H9 (cell line): ENCODE results near the gene KIAA1671. TPM values are rescaled to one million over a fixed set of nuclear protein-coding genes. Genes with fewer than 3 reads are reported as not detected.

Source experiments
- DNase-seq: peaks from one replicate; pipeline ENCODE4 v3.0.0-alpha.2; 2017
- H2AFZ ChIP-seq: one replicate; pipeline ENCODE4 v1.6.1; 2013; ENCODE audit warnings: mild to moderate bottlenecking, low read length, control low read depth, moderate library complexity
- H2AK5ac ChIP-seq: 2 replicates; pipeline ENCODE4 v1.6.1; 2013; ENCODE audit warnings: low read length, control low read depth, mixed read lengths; ENCODE audit not compliant: insufficient read length
- H2BK120ac ChIP-seq: one replicate; pipeline ENCODE4 v1.6.1; 2013; ENCODE audit warnings: low read depth, mild to moderate bottlenecking, low read length, control low read depth, inconsistent platforms; ENCODE audit not compliant: poor library complexity, severe bottlenecking
- H2BK12ac ChIP-seq: 2 replicates; pipeline ENCODE4 v1.6.1; 2013; ENCODE audit warnings: low read length, control low read depth, mixed read lengths, low read depth; ENCODE audit not compliant: insufficient read length
- H2BK15ac ChIP-seq: 2 replicates; pipeline ENCODE4 v1.6.1; 2013; ENCODE audit warnings: low read depth, low read length, control low read depth
- H2BK20ac ChIP-seq: one replicate; pipeline ENCODE4 v1.6.1; 2013; ENCODE audit warnings: low read depth, mild to moderate bottlenecking, low read length, control low read depth, inconsistent platforms; ENCODE audit not compliant: poor library complexity, severe bottlenecking
- H2BK5ac ChIP-seq: 2 replicates; pipeline ENCODE4 v1.6.1; 2013; ENCODE audit warnings: low read length, control low read depth, mixed read lengths; ENCODE audit not compliant: insufficient read length
- H3K14ac ChIP-seq: 2 replicates; pipeline ENCODE4 v1.6.1; 2013; ENCODE audit warnings: low read length, control low read depth; ENCODE audit not compliant: insufficient read depth
- H3K18ac ChIP-seq: 2 replicates; pipeline ENCODE4 v1.6.1; 2013; ENCODE audit warnings: low read depth, mild to moderate bottlenecking, mixed read lengths, low read length, control low read depth; ENCODE audit not compliant: insufficient read length
- H3K23ac ChIP-seq: 2 replicates; pipeline ENCODE4 v1.6.1; 2013; ENCODE audit warnings: low read length, control low read depth, mixed read lengths, low read depth; ENCODE audit not compliant: insufficient read length
- H3K23me2 ChIP-seq: 2 replicates; pipeline ENCODE4 v1.6.1; 2013; ENCODE audit warnings: low read depth, mild to moderate bottlenecking, mixed read lengths, low read length, control low read depth; ENCODE audit not compliant: insufficient read length, poor library complexity, severe bottlenecking
- H3K27ac ChIP-seq: 2 replicates; pipeline ENCODE4 v1.5.1; 2013; ENCODE audit warnings: low read length, control low read depth, mixed read lengths, low read depth; ENCODE audit not compliant: insufficient read length
- H3K27me3 ChIP-seq: 2 replicates; pipeline ENCODE4 v1.6.1; 2013; ENCODE audit warnings: low read length, control low read depth, inconsistent platforms; ENCODE audit not compliant: insufficient read depth
- H3K4ac ChIP-seq: 2 replicates; pipeline ENCODE4 v1.6.1; 2013; ENCODE audit warnings: low read depth, mild to moderate bottlenecking, control low read depth, inconsistent platforms, low read length, moderate library complexity
- H3K4me1 ChIP-seq: 2 replicates; pipeline ENCODE4 v1.6.1; 2013; ENCODE audit warnings: low read length, control low read depth, inconsistent platforms; ENCODE audit not compliant: insufficient read depth
- H3K4me2 ChIP-seq: 2 replicates; pipeline ENCODE4 v1.6.1; 2013; ENCODE audit warnings: low read length, control low read depth, mixed read lengths; ENCODE audit not compliant: insufficient read length, insufficient read depth
- H3K56ac ChIP-seq: 2 replicates; pipeline ENCODE4 v1.6.1; 2013; ENCODE audit warnings: low read depth, mild to moderate bottlenecking, mixed read lengths, low read length, control low read depth; ENCODE audit not compliant: insufficient read length
- H3K79me1 ChIP-seq: 2 replicates; pipeline ENCODE4 v1.6.1; 2013; ENCODE audit warnings: low read depth, mild to moderate bottlenecking, moderate library complexity, low read length, control low read depth, inconsistent platforms; ENCODE audit not compliant: insufficient read depth, poor library complexity, severe bottlenecking
- H3K79me2 ChIP-seq: 2 replicates; pipeline ENCODE4 v1.6.1; 2013; ENCODE audit warnings: low read length, control low read depth, inconsistent platforms; ENCODE audit not compliant: insufficient read depth
- H3K9ac ChIP-seq: 2 replicates; pipeline ENCODE4 v1.6.1; 2013; ENCODE audit warnings: low read length, control low read depth, mixed read lengths; ENCODE audit not compliant: insufficient read length; ENCODE audit errors: extremely low read depth
- H3K9me3 ChIP-seq: one replicate; pipeline ENCODE4 v1.6.1; 2013; ENCODE audit warnings: low read depth, low read length, inconsistent platforms; ENCODE audit not compliant: control insufficient read depth
- H3T11ph ChIP-seq: one replicate; pipeline ENCODE4 v1.6.1; 2013; ENCODE audit warnings: mild to moderate bottlenecking, low read length, control low read depth, inconsistent platforms
- H4K20me1 ChIP-seq: one replicate; pipeline ENCODE4 v1.6.1; 2013; ENCODE audit not compliant: control insufficient read depth, insufficient read length, insufficient read depth
- H4K5ac ChIP-seq: 2 replicates; pipeline ENCODE4 v1.6.1; 2013; ENCODE audit warnings: low read depth, mild to moderate bottlenecking, mixed read lengths, low read length, control low read depth; ENCODE audit not compliant: insufficient read length
- H4K8ac ChIP-seq: replicated peaks from 2 replicates; pipeline ENCODE4 v1.6.1; 2013; ENCODE audit warnings: low read length, control low read depth, mixed read lengths, low read depth; ENCODE audit not compliant: insufficient read length
- H4K91ac ChIP-seq: 2 replicates; pipeline ENCODE4 v1.6.1; 2013; ENCODE audit warnings: low read depth, mild to moderate bottlenecking, moderate library complexity, mixed read lengths, low read length, control low read depth; ENCODE audit not compliant: insufficient read length
- H3K27ac Mint-ChIP-seq, 3 experiments: 2 replicates in 2 of 3; 3 replicates in 1 of 3; pipeline ENCODE4 v1.8.0; 2020 to 2021; ENCODE audit warnings: mixed read lengths in 3 of 3, mild to moderate bottlenecking in 1 of 3, moderate library complexity in 1 of 3
- H3K27me3 Mint-ChIP-seq: 2 replicates; pipeline ENCODE4 v1.8.0; 2021; ENCODE audit warnings: low read depth, mild to moderate bottlenecking, moderate library complexity, mixed read lengths
- H3K36me3 Mint-ChIP-seq, 3 experiments: 2 replicates in 2 of 3; 3 replicates in 1 of 3; pipeline ENCODE4 v1.8.0; 2020 to 2021; ENCODE audit warnings: low read depth in 3 of 3, mixed read lengths in 3 of 3; ENCODE audit not compliant: insufficient read depth in 1 of 3
- H3K4me1 Mint-ChIP-seq, 2 experiments: 2 replicates each; pipeline ENCODE4 v1.8.0; 2020; ENCODE audit warnings: mixed read lengths in 2 of 2
- H3K4me3 Mint-ChIP-seq, 2 experiments: 2 replicates in 1 of 2; 3 replicates in 1 of 2; pipeline ENCODE4 v1.8.0; 2020 to 2021; ENCODE audit warnings: mild to moderate bottlenecking in 2 of 2, mixed read lengths in 2 of 2, moderate library complexity in 1 of 2
- H3K9me3 Mint-ChIP-seq, 2 experiments: 2 replicates in 1 of 2; 3 replicates in 1 of 2; pipeline ENCODE4 v1.8.0; 2020; ENCODE audit warnings: mild to moderate bottlenecking in 2 of 2, mixed read lengths in 2 of 2, moderate library complexity in 1 of 2
- WGBS: extraction: QIAGEN DNeasy Blood & Tissue Kit; methylation state at CpG from one replicate; pipeline ENCODE4 v1.1.7; 2013; ENCODE audit warnings: missing lambda C conversion rate, low lambda C conversion rate, mixed read lengths; ENCODE audit not compliant: insufficient read length; ENCODE audit errors: extremely low coverage; 5-methylcytosine and 5-hydroxymethylcytosine counted together
- total RNA-seq: library from RNA; stranded (reverse); gene quantifications from 2 replicates; pipeline ENCODE4 v1.2.1, GENCODE V29; 2021
- TF ChIP-seq, protein P1 (sequence below): fragments of 200-600 bp; sonication (generic); conservative IDR thresholded peaks from 3 replicates; pipeline ENCODE4 v1.8.0; 2021; ENCODE audit warnings: antibody characterized with exemption, mild to moderate bottlenecking

KIAA1671 gene
- total RNA-seq, 1 experiment from 2014 or later: 22.6 TPM

GRCh38 chr22:25085156-25085555 lies 132.6 kb downstream of the KIAA1671 start:
- TF ChIP-seq, protein P1, sequence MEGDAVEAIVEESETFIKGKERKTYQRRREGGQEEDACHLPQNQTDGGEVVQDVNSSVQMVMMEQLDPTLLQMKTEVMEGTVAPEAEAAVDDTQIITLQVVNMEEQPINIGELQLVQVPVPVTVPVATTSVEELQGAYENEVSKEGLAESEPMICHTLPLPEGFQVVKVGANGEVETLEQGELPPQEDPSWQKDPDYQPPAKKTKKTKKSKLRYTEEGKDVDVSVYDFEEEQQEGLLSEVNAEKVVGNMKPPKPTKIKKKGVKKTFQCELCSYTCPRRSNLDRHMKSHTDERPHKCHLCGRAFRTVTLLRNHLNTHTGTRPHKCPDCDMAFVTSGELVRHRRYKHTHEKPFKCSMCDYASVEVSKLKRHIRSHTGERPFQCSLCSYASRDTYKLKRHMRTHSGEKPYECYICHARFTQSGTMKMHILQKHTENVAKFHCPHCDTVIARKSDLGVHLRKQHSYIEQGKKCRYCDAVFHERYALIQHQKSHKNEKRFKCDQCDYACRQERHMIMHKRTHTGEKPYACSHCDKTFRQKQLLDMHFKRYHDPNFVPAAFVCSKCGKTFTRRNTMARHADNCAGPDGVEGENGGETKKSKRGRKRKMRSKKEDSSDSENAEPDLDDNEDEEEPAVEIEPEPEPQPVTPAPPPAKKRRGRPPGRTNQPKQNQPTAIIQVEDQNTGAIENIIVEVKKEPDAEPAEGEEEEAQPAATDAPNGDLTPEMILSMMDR: no peak
- no peak overlapping the region for H3K56ac ChIP-seq
- no peak overlapping the region for H3K4me2 ChIP-seq
- no peak overlapping the region for H2BK15ac ChIP-seq
- no peaks in the 10 kb centered on the region for H3K36me3 Mint-ChIP-seq
- H3K27ac ChIP-seq: no peak overlapping the region
- H4K91ac ChIP-seq: no peak overlapping the region
- no peaks in the 10 kb centered on the region for H3K79me1 ChIP-seq
- no peak overlapping the region for H2BK12ac ChIP-seq
- no peaks in the 10 kb centered on the region for H3K27me3 ChIP-seq
- no peak overlapping the region for H3T11ph ChIP-seq
- H4K5ac ChIP-seq: no peak overlapping the region
- H2AFZ ChIP-seq: no peak overlapping the region
- no peaks in the 10 kb centered on the region for H3K23me2 ChIP-seq
- H3K14ac ChIP-seq: no peak overlapping the region
- H2BK20ac ChIP-seq: no peak overlapping the region
- H3K23ac ChIP-seq: no peak overlapping the region
- peaks cover 13 to 18% of the 10 kb centered on the region in 2 experiments for H3K4me1 Mint-ChIP-seq
- H3K4me3 Mint-ChIP-seq: no peak overlapping the region
- no peak overlapping the region for H3K18ac ChIP-seq
- no peak overlapping the region for H2BK5ac ChIP-seq
- peak overlapping the region in 1 of 3 experiments; percentile 77; a peak in 1 of 7 replicates for H3K27ac Mint-ChIP-seq
- H4K20me1 ChIP-seq: peaks cover 4% of the 10 kb centered on the region
- no peaks in the 10 kb centered on the region for H3K4me1 ChIP-seq
- DNase-seq: no peak
- WGBS: no CpG with 5 or more reads among the region's 6 CpGs
- no peak overlapping the region for H2AK5ac ChIP-seq
- no peaks in the 10 kb centered on the region for H3K9me3 Mint-ChIP-seq
- no peaks in the 10 kb centered on the region for H3K9me3 ChIP-seq
- no peak overlapping the region for H3K4ac ChIP-seq
- H2BK120ac ChIP-seq: no peak overlapping the region
- no peak overlapping the region for H3K9ac ChIP-seq
- H4K8ac ChIP-seq: no peak overlapping the region
- no peaks in the 10 kb centered on the region for H3K79me2 ChIP-seq
- no peaks in the 10 kb centered on the region for H3K27me3 Mint-ChIP-seq
